Measurements from ENCODE around the gene MRPL10.

The MRPL10 gene

DNA sequence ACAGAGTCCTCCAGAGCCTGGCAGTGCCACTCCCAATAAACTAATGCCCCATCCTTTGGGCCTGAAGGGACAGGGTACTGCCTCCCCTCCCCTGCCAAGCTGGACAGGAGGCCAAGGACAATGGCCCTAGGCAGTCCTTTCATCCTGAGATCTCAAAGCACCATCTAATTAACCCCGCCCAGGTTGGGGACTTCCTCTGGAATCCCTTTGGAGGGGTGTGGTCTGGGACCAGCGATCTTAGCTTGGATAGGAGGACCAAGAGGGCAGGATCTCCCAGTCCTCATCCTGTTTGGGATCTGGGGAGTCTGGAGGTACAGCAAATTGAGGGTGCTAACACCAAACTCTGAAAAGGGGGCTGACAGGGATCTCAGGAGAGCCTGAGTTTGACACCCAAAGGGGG is 37.8 kb upstream of the MRPL10 start:
- Histone ChIP-seq H3K4me3 (no peak overlapping the region), H3K36me3 (replicated peaks) (no peaks in the 10 kb centered on the region), H3K9me3 (no peaks in the 10 kb centered on the region), H3K27me3 (ENCODE audit: low read depth) (peaks cover 55% of the 10 kb centered on the region), H3K4me1 (no peaks in the 10 kb centered on the region)
- in situ Hi-C loops (cut with MboI; ENCODE audit: low sequenced_read_pairs): no loop called here
- DNase-seq (ENCODE audit: low spot score in 2 of 2): no peak

DNA sequence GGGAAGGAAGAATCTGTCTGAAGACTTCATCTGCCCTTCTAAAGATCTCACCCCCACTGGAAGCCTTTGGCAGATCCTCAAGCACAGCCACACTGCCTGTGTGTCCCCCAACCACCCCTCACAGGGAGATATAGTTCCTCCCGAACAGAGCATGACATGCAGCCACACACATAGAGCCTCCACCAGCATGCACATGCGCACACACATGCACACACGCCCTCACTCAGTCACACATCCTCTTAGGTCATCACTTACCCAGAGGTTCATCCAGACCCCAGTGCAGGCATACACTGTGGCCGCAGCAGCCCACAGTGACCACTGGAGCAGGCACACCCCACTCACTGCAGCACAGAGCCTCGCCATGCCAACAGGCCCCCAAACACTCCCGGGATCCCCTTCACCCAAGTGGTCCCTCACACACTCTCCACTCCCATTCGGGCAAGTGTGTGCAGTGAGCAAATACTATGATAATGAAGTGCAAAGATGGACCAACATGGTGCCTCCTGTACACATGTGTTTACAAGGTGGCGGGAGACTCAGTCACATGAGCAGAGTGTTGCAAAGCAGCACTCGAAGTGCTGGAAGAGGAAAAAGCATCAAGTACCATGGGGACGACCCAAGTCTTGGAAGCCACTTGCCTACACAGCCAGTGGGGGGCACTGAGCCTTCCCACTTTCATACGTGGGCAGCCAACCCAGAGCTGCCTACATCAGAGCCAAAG is 36.6 kb upstream of the MRPL10 start:
- Histone ChIP-seq H3K27me3 (ENCODE audit: low read depth) (peaks cover 46% of the 10 kb centered on the region), H3K4me3 (no peak overlapping the region), H3K36me3 (replicated peaks) (no peaks in the 10 kb centered on the region), H3K4me1 (no peaks in the 10 kb centered on the region), H3K9me3 (no peaks in the 10 kb centered on the region)
- no peak for DNase-seq (ENCODE audit: low spot score in 2 of 2)
- in situ Hi-C loops (cut with MboI; ENCODE audit: low sequenced_read_pairs): no loop called here

DNA sequence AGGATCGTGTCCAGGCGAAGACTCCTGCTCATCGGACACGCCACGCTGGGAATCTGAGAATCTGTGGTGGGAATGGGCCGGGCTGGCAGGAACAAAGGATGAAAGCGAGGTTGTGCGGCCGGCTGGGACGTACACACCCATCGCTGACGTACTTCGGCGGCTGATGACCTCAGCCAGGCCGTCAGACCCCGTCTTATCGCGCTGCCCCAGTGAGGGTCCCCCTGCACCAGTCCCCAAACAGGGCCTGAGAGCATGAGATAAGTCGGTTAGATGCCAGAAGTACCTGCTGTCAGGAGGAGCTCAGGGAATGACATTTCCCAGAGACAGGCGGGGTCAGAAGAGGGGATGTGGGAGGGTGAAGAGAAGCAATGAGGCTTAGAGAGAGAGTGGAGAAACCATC is 35.6 kb upstream of the MRPL10 start:
- no peak overlapping the region for H3K4me3 ChIP-seq
- H3K9me3 ChIP-seq: no peaks in the 10 kb centered on the region
- DNase-seq (ENCODE audit: low spot score in 2 of 2): no peak
- in situ Hi-C loops (cut with MboI; ENCODE audit: low sequenced_read_pairs): no loop called here
- H3K27me3 ChIP-seq (ENCODE audit: low read depth): peaks cover 39% of the 10 kb centered on the region
- no peaks in the 10 kb centered on the region for H3K36me3 ChIP-seq (replicated peaks)
- H3K4me1 ChIP-seq: no peaks in the 10 kb centered on the region

DNA sequence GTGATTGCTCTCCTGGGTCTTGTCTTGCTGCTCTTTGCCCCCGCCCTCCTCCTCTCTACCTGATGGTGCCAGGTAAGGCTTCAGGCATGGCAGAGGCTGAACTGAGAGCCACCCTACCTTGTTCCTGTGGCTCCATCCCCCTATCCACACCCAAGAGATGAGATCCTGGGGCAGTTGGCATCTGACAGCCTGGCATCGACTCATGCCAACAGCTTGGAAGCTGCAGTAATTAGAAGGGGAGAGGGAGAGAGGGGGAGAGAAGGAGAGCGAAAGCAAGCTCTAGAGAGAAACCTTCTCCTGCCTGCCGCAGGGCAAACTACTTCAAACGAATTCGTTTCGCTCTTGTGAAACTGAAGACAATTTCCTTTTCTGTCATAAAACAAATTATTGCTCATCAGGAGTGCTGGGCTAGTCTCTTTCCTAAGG is 33.5 kb upstream of the MRPL10 start:
- Histone ChIP-seq H3K27me3 (ENCODE audit: low read depth) (peaks cover 21% of the 10 kb centered on the region), H3K36me3 (replicated peaks) (no peaks in the 10 kb centered on the region), H3K9me3 (no peaks in the 10 kb centered on the region), H3K4me3 (no peak overlapping the region), H3K4me1 (no peaks in the 10 kb centered on the region)
- in situ Hi-C loops (cut with MboI; ENCODE audit: low sequenced_read_pairs): no loop called here
- no peak for DNase-seq (ENCODE audit: low spot score in 2 of 2)

DNA sequence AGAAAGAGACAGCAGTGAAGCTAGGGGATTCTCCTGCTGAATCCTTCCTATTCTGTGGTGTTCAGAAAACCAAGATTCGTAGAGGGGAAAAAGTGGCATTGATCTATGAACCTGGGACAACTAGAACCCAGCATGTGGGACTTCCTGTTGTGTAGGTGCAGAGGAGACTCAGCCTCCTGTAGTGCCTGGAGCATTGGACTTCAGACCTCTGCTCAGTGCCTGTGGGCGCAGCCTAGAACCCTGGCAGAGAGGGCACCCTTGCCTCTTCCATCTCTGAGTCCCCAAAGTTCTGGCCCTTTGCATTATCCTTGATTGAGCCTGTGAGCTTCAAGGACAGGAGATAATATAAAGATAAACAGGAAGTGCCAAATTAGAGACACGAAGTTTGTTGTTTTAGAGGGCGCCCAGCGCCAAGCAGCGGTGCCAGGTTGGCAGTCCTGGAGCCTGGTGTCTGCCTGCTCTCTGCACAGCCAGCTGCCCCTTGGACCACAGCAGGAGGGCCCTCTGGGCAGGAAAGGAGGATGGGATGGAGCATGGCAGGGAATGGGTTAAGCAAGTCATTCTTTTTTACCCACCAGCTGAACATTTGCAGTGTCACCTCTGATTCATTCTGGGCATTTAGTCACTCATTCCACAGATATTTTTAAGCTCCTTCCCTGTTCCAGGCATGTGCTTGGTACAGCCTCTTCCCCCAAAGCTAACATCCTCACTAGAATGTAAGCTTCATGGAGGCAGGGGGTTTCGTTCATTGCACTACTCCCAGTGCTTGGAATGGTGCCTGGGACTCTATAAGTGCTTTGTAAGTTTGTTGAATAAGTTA is 31.5 kb upstream of the MRPL10 start:
- H3K4me3 ChIP-seq: no peak overlapping the region
- H3K9me3 ChIP-seq: no peaks in the 10 kb centered on the region
- peaks cover 19% of the 10 kb centered on the region for H3K27me3 ChIP-seq (ENCODE audit: low read depth)
- no peaks in the 10 kb centered on the region for H3K36me3 ChIP-seq (replicated peaks)
- no peak for DNase-seq (ENCODE audit: low spot score in 2 of 2)
- in situ Hi-C loops (cut with MboI; ENCODE audit: low sequenced_read_pairs): no loop called here
- H3K4me1 ChIP-seq: no peaks in the 10 kb centered on the region

DNA sequence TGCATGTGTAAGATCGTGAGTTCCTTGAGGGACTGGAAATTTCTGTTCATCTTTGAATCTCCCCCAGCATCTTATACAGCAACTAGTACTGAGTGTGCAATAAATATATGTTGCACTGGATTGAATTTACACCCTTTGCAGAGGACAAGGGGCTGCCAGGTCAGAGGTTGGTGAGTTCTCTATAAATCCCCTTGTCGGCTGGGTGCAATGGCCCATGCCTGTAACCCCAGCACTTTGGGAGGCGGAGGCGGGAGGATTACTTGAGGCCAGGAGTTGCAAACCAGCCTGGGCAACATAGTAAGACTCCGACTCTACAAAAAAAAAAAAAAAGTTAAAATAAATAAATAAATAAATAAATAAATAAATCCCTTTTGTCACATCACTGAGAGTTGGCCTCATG is 29.0 kb upstream of the MRPL10 start:
- in situ Hi-C loops (cut with MboI; ENCODE audit: low sequenced_read_pairs): no loop called here
- Histone ChIP-seq H3K36me3 (replicated peaks) (no peaks in the 10 kb centered on the region), H3K27me3 (ENCODE audit: low read depth) (peaks cover 40% of the 10 kb centered on the region), H3K4me1 (no peaks in the 10 kb centered on the region), H3K4me3 (no peak overlapping the region), H3K9me3 (no peaks in the 10 kb centered on the region)
- DNase-seq (ENCODE audit: low spot score in 2 of 2): no peak

DNA sequence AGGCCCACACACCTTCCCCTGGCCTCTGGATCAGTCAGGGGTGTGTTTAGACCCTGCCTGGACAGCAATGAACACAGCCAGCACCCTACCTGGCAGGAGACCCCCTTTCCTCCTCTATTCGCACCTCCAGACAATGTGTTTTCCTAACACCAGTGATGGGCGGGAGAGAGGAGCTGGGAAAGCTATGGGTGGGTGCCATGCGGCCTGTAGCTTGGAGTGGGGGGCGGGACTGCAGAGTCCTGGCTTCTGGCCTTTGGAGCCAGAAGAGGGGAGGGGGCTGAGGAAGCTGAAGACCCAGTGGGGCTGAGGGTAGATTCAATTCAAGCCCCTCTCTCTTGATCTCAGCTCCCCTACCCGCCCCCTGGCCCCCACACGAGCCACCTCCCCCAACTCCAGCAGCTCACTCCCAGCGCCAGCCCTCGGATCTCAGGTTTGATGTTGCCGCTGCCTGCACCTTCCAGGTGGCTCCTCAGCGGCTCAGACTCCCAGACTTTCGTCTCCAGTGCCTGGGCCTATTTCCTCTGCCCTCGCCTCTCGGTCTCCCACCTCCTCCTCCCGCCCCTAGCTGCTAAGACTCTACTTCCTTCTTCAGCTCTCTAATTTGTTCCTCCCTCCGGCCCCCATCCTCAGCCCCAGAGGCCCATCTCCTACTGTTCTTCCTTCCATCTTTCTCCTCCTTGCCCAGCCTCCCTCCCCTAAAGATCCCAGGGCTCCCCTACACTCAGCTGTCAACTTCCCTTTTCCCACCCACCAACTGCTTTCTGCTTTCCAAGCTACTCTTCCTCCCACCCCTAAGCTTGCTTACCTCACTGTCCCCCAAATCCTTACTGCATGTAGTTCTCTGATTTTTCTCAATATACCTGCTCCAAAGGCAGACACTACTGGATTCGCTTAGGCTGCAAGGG is 26.5 kb upstream of the MRPL10 start:
- in situ Hi-C loops (cut with MboI; ENCODE audit: low sequenced_read_pairs): no loop called here
- Histone ChIP-seq H3K4me1 (no peaks in the 10 kb centered on the region), H3K36me3 (replicated peaks) (no peaks in the 10 kb centered on the region), H3K27me3 (ENCODE audit: low read depth) (peaks cover 60% of the 10 kb centered on the region), H3K9me3 (no peaks in the 10 kb centered on the region), H3K4me3 (no peak overlapping the region)
- no peak for DNase-seq (ENCODE audit: low spot score in 2 of 2)

DNA sequence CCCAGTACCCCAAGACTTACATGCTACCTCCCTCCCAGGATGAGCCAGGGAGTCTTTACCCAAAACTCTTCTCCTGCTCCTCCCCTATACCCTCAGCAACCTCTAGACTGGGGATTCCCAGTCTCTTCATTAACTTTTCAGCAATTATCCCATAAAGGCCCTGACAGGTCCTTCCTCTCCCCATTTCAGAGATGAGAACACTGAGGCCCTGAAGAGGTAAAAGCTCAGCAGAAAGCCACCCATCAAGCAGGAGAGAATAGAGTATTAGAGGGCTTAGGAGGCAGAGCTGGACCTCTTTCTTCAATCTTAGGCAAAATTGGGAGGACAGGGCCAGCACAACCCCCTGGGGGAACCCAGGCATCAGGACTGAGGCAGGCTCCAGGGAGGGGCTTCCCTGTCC is 25.5 kb upstream of the MRPL10 start:
- in situ Hi-C loops (cut with MboI; ENCODE audit: low sequenced_read_pairs): no loop called here
- Histone ChIP-seq H3K9me3 (no peaks in the 10 kb centered on the region), H3K36me3 (replicated peaks) (no peaks in the 10 kb centered on the region), H3K27me3 (ENCODE audit: low read depth) (peaks cover 70% of the 10 kb centered on the region), H3K4me1 (no peaks in the 10 kb centered on the region), H3K4me3 (no peak overlapping the region)
- no peak for DNase-seq (ENCODE audit: low spot score in 2 of 2)

DNA sequence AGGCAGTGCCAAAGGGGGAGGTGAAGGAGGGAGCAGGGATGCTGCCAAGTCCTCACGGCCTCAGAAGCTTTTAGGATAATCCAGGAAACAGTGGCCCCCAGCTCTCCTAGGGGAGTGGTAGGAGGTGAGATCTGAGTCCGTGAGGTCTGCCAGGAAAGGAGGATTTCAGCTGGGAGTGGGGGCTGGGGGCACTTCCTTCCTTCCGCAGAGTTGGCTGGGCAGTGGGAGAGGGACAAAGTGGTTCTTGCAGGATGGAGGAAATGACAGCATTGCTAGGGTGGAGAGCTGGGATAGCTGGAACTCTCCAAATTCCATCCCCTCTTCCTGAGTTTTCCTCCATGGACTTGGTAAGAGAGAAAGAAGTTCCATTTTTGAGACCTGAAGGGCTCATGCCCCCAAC is 24.4 kb upstream of the MRPL10 start:
- no peaks in the 10 kb centered on the region for H3K4me1 ChIP-seq
- no peak overlapping the region for H3K4me3 ChIP-seq
- H3K27me3 ChIP-seq (ENCODE audit: low read depth): peaks cover 77% of the 10 kb centered on the region
- H3K9me3 ChIP-seq: no peaks in the 10 kb centered on the region
- DNase-seq (ENCODE audit: low spot score in 2 of 2): no peak
- in situ Hi-C loops (cut with MboI; ENCODE audit: low sequenced_read_pairs): no loop called here
- no peaks in the 10 kb centered on the region for H3K36me3 ChIP-seq (replicated peaks)

DNA sequence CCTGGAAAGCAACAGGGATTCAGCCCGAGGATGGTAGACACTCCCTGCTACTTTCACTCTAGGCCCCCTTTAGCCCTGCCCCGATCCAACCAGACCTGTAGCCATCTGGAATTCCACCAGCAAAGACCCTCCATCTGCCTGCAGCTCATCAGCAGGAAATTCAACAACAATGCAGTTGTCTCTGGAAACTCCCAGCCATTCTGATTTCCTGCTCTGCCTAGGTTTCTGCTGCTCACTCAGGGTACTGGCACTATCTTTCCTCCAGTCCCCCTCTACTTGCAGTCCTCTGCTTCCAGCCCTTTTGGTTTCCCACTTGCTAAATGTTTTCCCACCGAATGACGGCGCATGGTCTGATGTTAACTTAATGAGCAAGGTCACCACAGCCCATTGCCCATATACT is 22.3 kb upstream of the MRPL10 start:
- Histone ChIP-seq H3K4me1 (no peaks in the 10 kb centered on the region), H3K36me3 (replicated peaks) (no peaks in the 10 kb centered on the region), H3K9me3 (no peaks in the 10 kb centered on the region), H3K27me3 (ENCODE audit: low read depth) (peaks cover 91% of the 10 kb centered on the region), H3K4me3 (no peak overlapping the region)
- no peak for DNase-seq (ENCODE audit: low spot score in 2 of 2)
- in situ Hi-C loops (cut with MboI; ENCODE audit: low sequenced_read_pairs): no loop called here

DNA sequence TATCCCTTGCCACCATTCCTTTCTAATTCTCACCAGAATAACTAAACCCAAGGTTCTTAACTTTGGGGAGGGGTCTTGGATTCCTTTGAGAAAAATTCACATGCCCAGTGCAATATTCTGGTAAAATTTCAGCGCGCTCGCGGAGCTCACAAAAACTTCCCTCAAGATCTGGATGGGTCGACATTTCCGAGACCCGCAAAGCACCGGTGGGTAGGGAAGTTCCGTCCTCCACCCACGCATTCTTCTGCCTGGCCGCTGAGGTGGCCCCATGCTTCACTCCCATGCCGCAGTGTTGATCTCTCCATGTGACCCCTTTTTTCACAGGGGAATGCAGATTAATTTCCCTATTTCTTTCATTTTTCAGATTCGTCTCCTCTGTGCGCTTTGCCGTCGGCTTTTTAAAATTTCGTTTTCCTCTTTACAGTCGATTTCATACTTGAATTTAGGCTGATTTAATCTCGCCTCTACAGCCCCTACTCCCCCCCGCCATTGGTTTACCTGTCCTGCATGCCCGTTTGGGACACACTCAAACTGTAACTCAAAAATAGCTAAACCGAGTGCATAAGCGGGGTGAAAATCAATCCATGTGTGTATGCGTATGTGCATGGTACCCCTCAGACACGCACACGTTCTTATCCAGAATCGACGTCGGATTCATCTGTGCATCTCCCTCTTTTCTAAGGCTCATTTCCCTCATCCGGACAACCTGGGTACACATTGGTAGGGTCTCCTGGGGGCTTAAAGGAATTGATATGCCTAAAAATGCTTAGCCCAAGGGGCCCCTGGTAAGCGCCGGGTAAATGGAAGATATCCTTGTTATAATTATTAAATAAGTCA is 21.0 kb upstream of the MRPL10 start:
- H3K9me3 ChIP-seq: no peaks in the 10 kb centered on the region
- no peaks in the 10 kb centered on the region for H3K36me3 ChIP-seq (replicated peaks)
- in situ Hi-C loops (cut with MboI; ENCODE audit: low sequenced_read_pairs): no loop called here
- DNase-seq (ENCODE audit: low spot score in 2 of 2): no peak
- H3K27me3 ChIP-seq (ENCODE audit: low read depth): peaks cover 96% of the 10 kb centered on the region
- no peak overlapping the region for H3K4me3 ChIP-seq
- H3K4me1 ChIP-seq: no peaks in the 10 kb centered on the region

DNA sequence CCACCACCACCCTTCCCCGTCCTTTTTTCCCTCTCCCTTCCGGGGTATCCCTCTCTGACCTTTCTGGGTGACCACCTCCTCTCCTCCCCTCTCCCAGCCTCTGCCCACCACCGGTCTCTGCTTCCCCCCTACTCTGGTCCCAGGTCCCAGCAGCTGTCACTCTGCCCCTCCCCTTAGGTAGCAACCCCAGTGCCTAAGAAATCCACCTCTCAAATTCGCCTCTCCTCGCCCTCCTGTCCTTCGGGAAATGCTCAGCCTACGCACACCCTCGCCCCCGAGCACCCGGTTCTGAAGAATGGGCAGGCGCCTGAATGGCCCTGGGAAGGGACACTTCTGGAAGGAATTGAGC is 20.4 kb upstream of the MRPL10 start:
- no peak overlapping the region for H3K4me3 ChIP-seq
- H3K36me3 ChIP-seq (replicated peaks): no peaks in the 10 kb centered on the region
- peaks cover 96% of the 10 kb centered on the region for H3K27me3 ChIP-seq (ENCODE audit: low read depth)
- no peaks in the 10 kb centered on the region for H3K4me1 ChIP-seq
- in situ Hi-C loops (cut with MboI; ENCODE audit: low sequenced_read_pairs): no loop called here
- H3K9me3 ChIP-seq: no peaks in the 10 kb centered on the region
- no peak for DNase-seq (ENCODE audit: low spot score in 2 of 2)

All from HAP-1 (cell line).